Colonic mucosa (tissue), 4 donors: ENCODE data around the gene ENTPD1. TPM values are rescaled to one million over a fixed set of nuclear protein-coding genes. Genes with fewer than 3 reads are reported as not detected.

Experiments
- DNase-seq: peaks from one replicate; pipeline ENCODE4 v3.0.0-alpha.2; 2020
- H3K27ac ChIP-seq: fragments of 200-600 bp; one replicate; pipeline ENCODE4 v1.8.0; 2021
- H3K27me3 ChIP-seq: fragments of 200-600 bp; one replicate; pipeline ENCODE4 v1.8.0; 2021
- H3K36me3 ChIP-seq: fragments of 200-600 bp; one replicate; pipeline ENCODE4 v1.8.0; 2021
- H3K4me1 ChIP-seq: fragments of 200-600 bp; one replicate; pipeline ENCODE4 v1.8.0; 2021; ENCODE audit warnings: mild to moderate bottlenecking
- H3K4me3 ChIP-seq: fragments of 200-600 bp; one replicate; pipeline ENCODE4 v1.8.0; 2021
- H3K9ac ChIP-seq, 2 donors: one replicate each; pipeline ENCODE4 v1.7.0; 2013; ENCODE audit warnings: control low read depth in 2 of 2, low read depth in 2 of 2, low read length in 2 of 2
- H3K9me3 ChIP-seq: fragments of 200-600 bp; one replicate; pipeline ENCODE4 v1.8.0; 2021
- CTCF ChIP-seq: fragments of 200-600 bp; IDR thresholded peaks from one replicate; pipeline ENCODE4 v1.8.0; 2022; ENCODE audit warnings: antibody characterized with exemption, mild to moderate bottlenecking
- intact Hi-C: fragments of 100-400 bp; cut with DNase I; formaldehyde crosslinking; loops from one replicate; pipeline ENCODE4 v1.14.1; 2022
- total RNA-seq, 2 donors: library from RNA; stranded (reverse); fragmentation: NEBNext Ultra II Directional in 1 of 2; extraction: Animal tissue kit (Norgen Biotek cat#: 25700) in 1 of 2; gene quantifications; one replicate each; pipeline ENCODE4 v1.2.1, GENCODE V29; 2021
- donor health status: healthy.
- donor health status: DM: no; HTN: no; CAD: no.
- donor health status: DM: no; HTN: no; CAD: no.

The ENTPD1 gene
- total RNA-seq, 2 donors from 2014 or later: 4.5 to 10.8 TPM

- no peak for TF ChIP-seq CTCF
- DNase-seq: no peak
- intact Hi-C loops: no loop called here
These were observed 7.6 kb upstream of the ENTPD1 start for GRCh38 chr10:95748349-95748748.

GRCh38 chr10:95755511-95756004 lies 405 bp upstream of the ENTPD1 start:
- no peaks in the 10 kb centered on the region for H3K36me3 ChIP-seq
- H3K27ac ChIP-seq: peak overlapping the region; percentile 49
- peak overlapping the region; percentile 58 to 61 for H3K9ac ChIP-seq
- peak; percentile 27 for DNase-seq
- no peaks in the 10 kb centered on the region for H3K27me3 ChIP-seq
- no peaks in the 10 kb centered on the region for H3K4me1 ChIP-seq
- H3K4me3 ChIP-seq: peak overlapping the region; percentile 29
- H3K9me3 ChIP-seq: no peaks in the 10 kb centered on the region
- TF ChIP-seq CTCF: no peak
- intact Hi-C loops: no loop called here

More at GRCh38 chr10:95748349-95748748, 7.6 kb upstream of the ENTPD1 start:
- Histone ChIP-seq H3K36me3 (no peaks in the 10 kb centered on the region), H3K4me3 (no peak overlapping the region), H3K9ac (no peak overlapping the region), H3K9me3 (no peaks in the 10 kb centered on the region), H3K27ac (no peak overlapping the region), H3K4me1 (no peaks in the 10 kb centered on the region), H3K27me3 (no peaks in the 10 kb centered on the region)

- H3K4me3 ChIP-seq: peak overlapping the region; percentile 29
- no peaks in the 10 kb centered on the region for H3K27me3 ChIP-seq
- no peaks in the 10 kb centered on the region for H3K36me3 ChIP-seq
- H3K27ac ChIP-seq: peak overlapping the region; percentile 49
- H3K4me1 ChIP-seq: no peaks in the 10 kb centered on the region
- intact Hi-C loops: no loop called here
- no peaks in the 10 kb centered on the region for H3K9me3 ChIP-seq
- peak overlapping the region; percentile 28 to 38 for H3K9ac ChIP-seq
- no peak for TF ChIP-seq CTCF
- DNase-seq: no peak
These were observed 1.1 kb downstream of the ENTPD1 start for GRCh38 chr10:95756809-95757684.

- no peak for DNase-seq
- Histone ChIP-seq H3K4me1 (no peaks in the 10 kb centered on the region), H3K9me3 (no peaks in the 10 kb centered on the region), H3K9ac (no peak overlapping the region), H3K4me3 (no peak overlapping the region), H3K27ac (peak overlapping the region; percentile 49), H3K36me3 (no peaks in the 10 kb centered on the region), H3K27me3 (no peaks in the 10 kb centered on the region)
- intact Hi-C loops: no loop called here
- TF ChIP-seq CTCF: no peak
These were observed 2.5 kb downstream of the ENTPD1 start for GRCh38 chr10:95758351-95759025.

- H3K9ac ChIP-seq: no peak overlapping the region
- TF ChIP-seq CTCF: no peak
- H3K9me3 ChIP-seq: no peaks in the 10 kb centered on the region
- H3K4me1 ChIP-seq: no peaks in the 10 kb centered on the region
- no peak for DNase-seq
- no peak overlapping the region for H3K4me3 ChIP-seq
- no peaks in the 10 kb centered on the region for H3K36me3 ChIP-seq
- H3K27me3 ChIP-seq: no peaks in the 10 kb centered on the region
- intact Hi-C loops: no loop called here
- H3K27ac ChIP-seq: no peak overlapping the region
These were observed 3.4 kb downstream of the ENTPD1 start for GRCh38 chr10:95759233-95759826.
